ENCODE results near the gene TRIM7.

The TRIM7 gene

DNA sequence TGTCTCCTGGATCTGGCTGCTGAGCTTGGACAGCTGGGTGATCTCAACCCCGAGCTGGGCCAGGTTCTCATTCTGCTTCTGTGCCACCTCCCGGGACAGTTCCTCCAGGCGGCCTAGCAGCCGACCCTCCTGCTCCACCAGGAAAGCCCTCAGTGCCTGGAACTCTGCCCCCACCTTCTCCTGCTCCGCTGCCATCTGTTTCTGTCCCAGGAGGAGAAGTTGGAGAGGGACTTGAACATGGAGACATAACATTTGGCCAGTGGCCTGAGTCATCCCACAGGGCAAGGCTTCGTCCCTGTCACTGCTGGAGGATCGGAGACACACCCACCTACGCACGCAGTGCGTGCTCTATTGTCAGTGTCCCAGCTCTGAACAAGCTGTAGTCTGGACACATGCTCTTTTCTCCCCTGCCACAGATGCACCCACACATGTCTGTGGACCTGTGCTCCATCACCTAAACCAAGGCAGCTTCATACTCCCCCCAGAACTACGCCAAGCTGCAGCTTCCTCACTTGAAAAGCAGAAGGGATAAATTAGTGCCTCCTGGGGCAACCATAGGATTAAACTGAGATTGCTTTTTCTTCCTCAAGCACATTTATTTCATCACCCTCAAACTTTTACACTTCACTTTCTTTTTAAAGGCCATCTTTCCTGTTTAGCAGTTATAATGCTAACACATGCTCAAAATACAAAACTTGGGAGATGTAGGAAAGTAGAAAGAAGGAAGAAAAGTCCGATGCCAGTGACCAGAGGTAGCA lies 4.9 kb downstream of the TRIM7 start:
- H3K27me3 ChIP-seq = peaks cover 74% of the 10 kb centered on the region
- H3K4me3 ChIP-seq (ENCODE audit: low read depth in 1 of 2, low read length in 1 of 2) = no peak overlapping the region
- no peaks in the 10 kb centered on the region for H3K36me3 ChIP-seq
- no peak overlapping the region for H3K27ac ChIP-seq
- H3K9me3 ChIP-seq = no peaks in the 10 kb centered on the region
- TF ChIP-seq, protein P1, sequence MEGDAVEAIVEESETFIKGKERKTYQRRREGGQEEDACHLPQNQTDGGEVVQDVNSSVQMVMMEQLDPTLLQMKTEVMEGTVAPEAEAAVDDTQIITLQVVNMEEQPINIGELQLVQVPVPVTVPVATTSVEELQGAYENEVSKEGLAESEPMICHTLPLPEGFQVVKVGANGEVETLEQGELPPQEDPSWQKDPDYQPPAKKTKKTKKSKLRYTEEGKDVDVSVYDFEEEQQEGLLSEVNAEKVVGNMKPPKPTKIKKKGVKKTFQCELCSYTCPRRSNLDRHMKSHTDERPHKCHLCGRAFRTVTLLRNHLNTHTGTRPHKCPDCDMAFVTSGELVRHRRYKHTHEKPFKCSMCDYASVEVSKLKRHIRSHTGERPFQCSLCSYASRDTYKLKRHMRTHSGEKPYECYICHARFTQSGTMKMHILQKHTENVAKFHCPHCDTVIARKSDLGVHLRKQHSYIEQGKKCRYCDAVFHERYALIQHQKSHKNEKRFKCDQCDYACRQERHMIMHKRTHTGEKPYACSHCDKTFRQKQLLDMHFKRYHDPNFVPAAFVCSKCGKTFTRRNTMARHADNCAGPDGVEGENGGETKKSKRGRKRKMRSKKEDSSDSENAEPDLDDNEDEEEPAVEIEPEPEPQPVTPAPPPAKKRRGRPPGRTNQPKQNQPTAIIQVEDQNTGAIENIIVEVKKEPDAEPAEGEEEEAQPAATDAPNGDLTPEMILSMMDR (IDR thresholded peaks at IDR 0.05) = no peak
- H3K4me1 ChIP-seq (ENCODE audit: control insufficient read depth in 1 of 2, insufficient read depth in 1 of 2, low read depth in 1 of 2, low read length in 1 of 2) = peaks cover 20% of the 10 kb centered on the region in 2 experiments

DNA sequence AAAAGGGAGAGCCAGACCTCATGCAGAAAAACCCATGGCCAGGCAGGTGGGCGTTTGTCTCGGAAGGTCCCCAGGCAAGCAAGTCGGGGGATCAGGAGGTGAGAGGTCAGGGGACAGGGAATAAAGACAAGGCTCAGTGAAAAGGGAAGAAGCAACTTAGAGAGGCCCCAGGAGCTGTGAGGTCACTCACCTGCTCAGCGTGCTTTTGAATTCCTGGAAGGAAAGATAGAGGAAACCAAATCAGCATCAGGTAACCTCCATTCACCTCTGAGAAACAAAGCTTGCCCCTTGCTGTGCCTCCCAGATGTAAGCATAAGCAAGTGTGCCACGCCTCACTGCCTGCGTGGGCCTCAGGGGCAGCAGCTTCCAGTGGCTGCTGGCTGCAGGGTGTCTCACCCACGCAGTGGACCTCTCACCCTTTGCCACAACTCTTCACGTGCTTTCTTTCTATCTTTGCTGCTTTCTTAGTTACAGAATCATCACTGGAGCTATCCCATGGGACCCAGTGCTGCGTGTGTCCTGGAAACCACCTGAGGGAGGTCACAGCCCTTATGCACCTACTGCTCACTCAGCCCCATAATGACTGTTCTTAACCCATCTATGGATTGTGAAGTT lies 6.0 kb downstream of the TRIM7 start:
- TF ChIP-seq, protein P1 (IDR thresholded peaks at IDR 0.05) = no peak
- H3K9me3 ChIP-seq = no peaks in the 10 kb centered on the region
- H3K4me3 ChIP-seq (ENCODE audit: low read depth in 1 of 2, low read length in 1 of 2) = no peak overlapping the region
- H3K4me1 ChIP-seq (ENCODE audit: control insufficient read depth in 1 of 2, insufficient read depth in 1 of 2, low read depth in 1 of 2, low read length in 1 of 2) = peaks cover 10% of the 10 kb centered on the region in 2 experiments
- H3K36me3 ChIP-seq = no peaks in the 10 kb centered on the region
- H3K27me3 ChIP-seq = peaks cover 64% of the 10 kb centered on the region
- no peak overlapping the region for H3K27ac ChIP-seq

DNA sequence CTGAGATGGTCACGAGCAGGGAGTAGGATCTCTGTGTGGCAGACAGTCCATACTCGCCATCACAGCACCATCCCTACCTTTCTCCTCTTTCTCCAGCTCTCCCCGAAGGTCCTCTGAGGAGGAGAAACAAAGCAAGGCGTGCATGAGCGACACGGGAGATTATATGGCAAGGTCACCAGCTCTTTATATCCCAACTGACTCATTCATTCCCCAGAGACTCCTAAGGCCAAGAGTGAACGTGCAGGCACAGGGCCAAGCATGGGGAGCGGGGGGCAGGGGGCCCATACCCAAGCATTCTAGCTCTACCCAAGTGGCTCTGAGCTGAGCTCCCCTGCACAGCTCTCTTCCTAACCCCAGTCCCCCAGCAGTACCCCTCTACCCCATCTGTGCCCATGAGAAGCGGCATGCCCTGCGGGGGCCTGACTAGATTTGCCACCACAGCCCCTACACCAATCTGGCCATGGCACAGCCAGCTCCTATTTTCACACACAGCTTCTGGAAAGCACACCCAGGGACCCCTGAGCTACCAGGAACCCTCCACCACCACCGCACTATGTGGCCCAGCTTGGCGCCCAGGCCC lies 6.8 kb downstream of the TRIM7 start:
- H3K36me3 ChIP-seq = no peaks in the 10 kb centered on the region
- TF ChIP-seq, protein P1 (IDR thresholded peaks at IDR 0.05) = no peak
- H3K27ac ChIP-seq = no peak overlapping the region
- H3K9me3 ChIP-seq = no peaks in the 10 kb centered on the region
- H3K4me1 ChIP-seq (ENCODE audit: control insufficient read depth in 1 of 2, insufficient read depth in 1 of 2, low read depth in 1 of 2, low read length in 1 of 2) = peaks cover 2% of the 10 kb centered on the region in 2 experiments
- H3K4me3 ChIP-seq (ENCODE audit: low read depth in 1 of 2, low read length in 1 of 2) = no peak overlapping the region
- H3K27me3 ChIP-seq = peaks cover 56% of the 10 kb centered on the region

DNA sequence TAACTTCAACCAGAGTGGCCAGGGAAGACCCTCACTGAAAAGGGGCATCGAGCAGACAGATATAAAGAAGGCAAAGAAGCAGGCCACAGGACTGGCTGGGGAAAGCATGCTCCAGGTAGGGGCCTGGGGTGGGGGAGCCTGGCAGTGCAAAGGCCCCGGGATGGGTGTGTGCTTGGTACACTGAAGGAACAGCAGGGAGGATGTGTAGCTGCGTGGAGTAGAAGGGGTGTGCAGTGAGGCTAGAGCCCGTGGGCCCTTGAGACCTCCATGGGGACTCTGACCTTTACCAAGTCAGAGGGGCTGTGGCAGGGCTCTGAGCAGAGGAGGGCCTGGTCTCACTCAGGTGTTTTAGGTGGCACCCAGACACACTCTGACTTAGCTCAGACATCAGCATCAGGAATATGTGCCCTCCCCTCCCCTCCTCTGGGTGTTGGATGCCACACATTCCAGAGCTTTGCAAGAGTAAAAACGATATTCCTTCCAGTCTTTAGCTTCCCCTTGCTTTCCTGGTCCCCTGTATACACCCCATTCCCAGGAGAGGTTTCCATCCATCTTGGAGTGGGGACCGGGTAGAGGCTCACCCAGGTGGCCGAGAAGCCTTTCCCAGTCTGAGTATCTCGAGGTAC lies 7.6 kb downstream of the TRIM7 start:
- Histone ChIP-seq H3K4me3 (ENCODE audit: low read depth in 1 of 2, low read length in 1 of 2) (no peak overlapping the region), H3K27ac (no peak overlapping the region), H3K27me3 (peaks cover 48% of the 10 kb centered on the region), H3K4me1 (ENCODE audit: control insufficient read depth in 1 of 2, insufficient read depth in 1 of 2, low read depth in 1 of 2, low read length in 1 of 2) (peaks cover 1 to 6% of the 10 kb centered on the region in 2 experiments), H3K9me3 (no peaks in the 10 kb centered on the region), H3K36me3 (no peaks in the 10 kb centered on the region)
- TF ChIP-seq, protein P1 (IDR thresholded peaks at IDR 0.05) = no peak

DNA sequence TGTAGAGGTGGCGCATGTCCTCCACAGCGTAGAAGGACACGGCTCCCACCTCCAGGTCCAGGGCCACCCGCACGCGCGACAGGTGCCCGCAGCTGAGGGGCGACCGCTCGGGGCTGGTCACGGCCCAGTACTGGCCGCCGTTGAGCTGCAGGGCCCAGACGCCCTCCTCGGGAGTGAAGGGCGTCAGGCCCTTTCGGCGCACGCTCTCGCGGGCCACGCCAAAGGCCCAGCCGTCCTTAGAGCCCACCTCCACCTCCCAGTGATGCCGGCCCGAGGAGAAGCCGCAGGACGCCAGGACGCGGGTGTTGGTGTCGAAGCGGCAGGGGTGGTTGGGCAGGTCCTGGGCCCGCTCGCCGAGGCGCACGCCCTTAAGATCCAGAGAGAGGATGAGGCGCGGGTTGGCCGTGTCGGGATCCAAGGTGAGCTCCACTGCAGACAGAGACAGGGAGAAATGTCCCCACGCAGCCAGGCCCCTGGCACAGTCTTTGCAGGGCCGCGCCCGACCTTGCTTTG lies 9.7 kb downstream of the TRIM7 start:
- H3K9me3 ChIP-seq = no peaks in the 10 kb centered on the region
- peaks cover 36% of the 10 kb centered on the region for H3K27me3 ChIP-seq
- H3K4me1 ChIP-seq (ENCODE audit: control insufficient read depth in 1 of 2, insufficient read depth in 1 of 2, low read depth in 1 of 2, low read length in 1 of 2) = peaks cover 17 to 23% of the 10 kb centered on the region in 2 experiments
- no peak overlapping the region for H3K27ac ChIP-seq
- H3K4me3 ChIP-seq (ENCODE audit: low read depth in 1 of 2, low read length in 1 of 2) = no peak overlapping the region
- H3K36me3 ChIP-seq = no peaks in the 10 kb centered on the region
- TF ChIP-seq, protein P1 (IDR thresholded peaks at IDR 0.05) = no peak

Data from neutrophil (primary cell).